Lower lobe of right lung (tissue), 2 donors: ENCODE results near the gene LDB3. TPM values are rescaled to one million over a fixed set of nuclear protein-coding genes. Genes with fewer than 3 reads are reported as not detected.

Experiments
- ATAC-seq, 2 donors: fragments of 200-7000 bp; cut with Tn5 transposase; one replicate each; pipeline ENCODE4 v1.9.1; 2020 to 2022; ENCODE audit warnings: mild to moderate bottlenecking in 2 of 2, moderate library complexity in 2 of 2
- DNase-seq: peaks from one replicate; pipeline ENCODE4 v3.0.0-alpha.2; 2020
- H3K27ac ChIP-seq: fragments of 200-600 bp; one replicate; pipeline ENCODE4 v1.8.0; 2022
- H3K27me3 ChIP-seq: fragments of 200-600 bp; one replicate; pipeline ENCODE4 v1.8.0; 2022; ENCODE audit warnings: low read depth
- H3K36me3 ChIP-seq: fragments of 200-600 bp; one replicate; pipeline ENCODE4 v1.8.0; 2022; ENCODE audit warnings: mild to moderate bottlenecking
- H3K4me1 ChIP-seq: fragments of 200-600 bp; one replicate; pipeline ENCODE4 v1.8.0; 2022
- H3K4me3 ChIP-seq: fragments of 200-600 bp; one replicate; pipeline ENCODE4 v1.8.0; 2022; ENCODE audit warnings: mild to moderate bottlenecking
- H3K9me3 ChIP-seq: fragments of 200-600 bp; one replicate; pipeline ENCODE4 v1.8.0; 2022
- intact Hi-C: fragments of 100-400 bp; cut with DNase I; formaldehyde crosslinking; loops from one replicate; pipeline ENCODE4 v1.11.0; 2022
- total RNA-seq: library from RNA; stranded (reverse); fragmentation: NEBNext Ultra II Directional; extraction: Animal tissue kit (Norgen Biotek cat#: 25700); gene quantifications from one replicate; pipeline ENCODE4 v1.2.1, GENCODE V29; 2021
- TF ChIP-seq, protein P1 (sequence below): fragments of 200-600 bp; IDR thresholded peaks from one replicate; pipeline ENCODE4 v1.8.0; 2022; ENCODE audit warnings: antibody characterized with exemption, mild to moderate bottlenecking
- donor health status: DM: no; HTN: yes; CAD: no; lungs with severe emphysema.

LDB3 gene
- total RNA-seq, 1 donor from 2014 or later = 2.2 TPM

DNA sequence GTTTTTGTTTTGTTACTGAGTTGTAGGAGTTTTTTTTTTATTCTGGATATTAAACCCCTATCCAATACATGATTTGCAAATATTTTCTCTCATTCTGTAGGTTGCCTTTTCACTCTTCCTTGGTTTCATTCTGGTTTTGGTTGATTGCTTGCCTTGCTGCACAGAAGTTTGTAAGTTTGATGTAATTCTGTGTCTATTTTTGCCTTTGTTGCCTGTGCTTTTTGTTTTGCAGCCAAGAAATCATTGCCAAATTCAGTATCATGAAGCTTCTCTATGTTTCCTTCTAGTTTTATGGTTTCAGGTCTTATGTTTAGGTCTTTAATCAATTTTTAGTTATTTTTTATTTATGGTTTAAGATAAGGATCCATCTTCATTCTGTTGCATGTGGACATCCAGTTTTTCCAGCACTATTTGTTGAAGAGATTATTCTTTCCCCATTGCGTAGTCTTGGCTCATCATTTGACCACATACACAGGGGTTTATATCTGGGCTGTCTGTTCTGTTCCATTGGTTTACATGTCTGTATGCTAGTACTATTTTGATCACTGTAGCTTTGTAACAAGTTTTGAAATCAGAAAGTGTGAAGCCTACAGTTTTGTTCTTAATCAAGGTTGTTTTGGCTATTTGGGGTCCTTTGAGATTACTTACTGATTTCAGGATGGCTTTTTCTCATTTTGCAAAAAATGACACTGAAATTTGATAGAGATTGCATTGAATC lies 114.5 kb downstream of the LDB3 start:
- H3K9me3 ChIP-seq = no peaks in the 10 kb centered on the region
- H3K4me3 ChIP-seq = no peak overlapping the region
- TF ChIP-seq, protein P1, sequence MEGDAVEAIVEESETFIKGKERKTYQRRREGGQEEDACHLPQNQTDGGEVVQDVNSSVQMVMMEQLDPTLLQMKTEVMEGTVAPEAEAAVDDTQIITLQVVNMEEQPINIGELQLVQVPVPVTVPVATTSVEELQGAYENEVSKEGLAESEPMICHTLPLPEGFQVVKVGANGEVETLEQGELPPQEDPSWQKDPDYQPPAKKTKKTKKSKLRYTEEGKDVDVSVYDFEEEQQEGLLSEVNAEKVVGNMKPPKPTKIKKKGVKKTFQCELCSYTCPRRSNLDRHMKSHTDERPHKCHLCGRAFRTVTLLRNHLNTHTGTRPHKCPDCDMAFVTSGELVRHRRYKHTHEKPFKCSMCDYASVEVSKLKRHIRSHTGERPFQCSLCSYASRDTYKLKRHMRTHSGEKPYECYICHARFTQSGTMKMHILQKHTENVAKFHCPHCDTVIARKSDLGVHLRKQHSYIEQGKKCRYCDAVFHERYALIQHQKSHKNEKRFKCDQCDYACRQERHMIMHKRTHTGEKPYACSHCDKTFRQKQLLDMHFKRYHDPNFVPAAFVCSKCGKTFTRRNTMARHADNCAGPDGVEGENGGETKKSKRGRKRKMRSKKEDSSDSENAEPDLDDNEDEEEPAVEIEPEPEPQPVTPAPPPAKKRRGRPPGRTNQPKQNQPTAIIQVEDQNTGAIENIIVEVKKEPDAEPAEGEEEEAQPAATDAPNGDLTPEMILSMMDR = no peak
- no peak overlapping the region for H3K27ac ChIP-seq
- no peak for ATAC-seq
- H3K27me3 ChIP-seq = no peaks in the 10 kb centered on the region
- H3K36me3 ChIP-seq = no peaks in the 10 kb centered on the region
- no peak for DNase-seq
- peaks cover 29% of the 10 kb centered on the region for H3K4me1 ChIP-seq
- intact Hi-C loops = no loop called here

DNA sequence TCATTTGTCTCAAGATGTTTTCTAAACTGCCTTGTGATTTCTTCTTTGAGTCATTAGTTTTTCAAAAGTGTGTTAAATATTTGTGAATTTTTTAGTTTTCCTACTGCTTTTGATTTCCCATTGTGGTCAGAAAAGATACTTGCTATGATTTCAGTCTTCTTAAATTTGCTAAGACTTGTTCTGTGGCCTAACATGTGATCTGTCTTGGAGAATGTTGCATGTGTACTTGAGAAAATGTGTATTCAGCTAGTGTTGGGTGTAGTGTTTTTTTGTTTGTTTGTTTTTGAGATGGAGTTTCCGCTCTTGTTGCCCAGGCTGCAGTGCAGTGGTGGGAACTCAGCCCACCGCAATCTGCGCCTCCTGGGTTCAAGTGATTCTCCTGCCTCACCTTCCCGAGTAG lies 116.7 kb downstream of the LDB3 start:
- H3K27me3 ChIP-seq = no peaks in the 10 kb centered on the region
- no peaks in the 10 kb centered on the region for H3K36me3 ChIP-seq
- TF ChIP-seq, protein P1 = no peak
- ATAC-seq (no peak), DNase-seq (no peak)
- H3K4me3 ChIP-seq = no peak overlapping the region
- intact Hi-C loops = no loop called here
- peaks cover 23% of the 10 kb centered on the region for H3K4me1 ChIP-seq
- no peak overlapping the region for H3K27ac ChIP-seq
- H3K9me3 ChIP-seq = no peaks in the 10 kb centered on the region

Other genes starting within 250 kb of the LDB3 start
- 38.2 TPM for gene WAPL, start 146.7 kb upstream of the LDB3 start, total RNA-seq
- not detected for gene OPN4, start 14.0 kb upstream of the LDB3 start, total RNA-seq
- 37.0 TPM for gene BMPR1A, start 88.1 kb downstream of the LDB3 start, total RNA-seq